Choroid plexus epithelial cell (primary cell): ENCODE measurements around the gene GTSE1.
A peak's percentile ranks its signal among the peaks of the same experiment; 100 is the strongest.

ENCODE experiments used
- DNase-seq: peaks from one replicate; pipeline ENCODE4 v3.0.0-alpha.2; 2010; ENCODE audit warnings: low read depth
- H3K4me3 ChIP-seq: 2 replicates; pipeline ENCODE4 v1.5.1; 2011; ENCODE audit warnings: low read depth, mild to moderate bottlenecking, control low read depth, low read length, moderate library complexity
- CTCF ChIP-seq: conservative IDR thresholded peaks from 2 replicates; pipeline ENCODE4 v1.5.1; 2011; ENCODE audit warnings: low read depth, mild to moderate bottlenecking, control low read depth, inconsistent platforms, low read length, moderate library complexity

GTSE1 gene

GRCh38 chr22:46286006-46286405 lies 10.7 kb upstream of the GTSE1 start:
- no peak for TF ChIP-seq CTCF
- no peak overlapping the region for H3K4me3 ChIP-seq
- peak; percentile 16 for DNase-seq

GRCh38 chr22:46286941-46287872 lies 9.5 kb upstream of the GTSE1 start:
- TF ChIP-seq CTCF = no peak

GRCh38 chr22:46287873-46288751 lies 8.6 kb upstream of the GTSE1 start:
- DNase-seq = no peak
- TF ChIP-seq CTCF = no peak
- no peak overlapping the region for H3K4me3 ChIP-seq

More at GRCh38 chr22:46286941-46287872, 9.5 kb upstream of the GTSE1 start:
- no peak for DNase-seq
- H3K4me3 ChIP-seq = no peak overlapping the region

- no peak overlapping the region for H3K4me3 ChIP-seq
- no peak for DNase-seq
- no peak for TF ChIP-seq CTCF
Observed at GRCh38 chr22:46288846-46289243, 7.8 kb upstream of the GTSE1 start.

GRCh38 chr22:46289244-46289891 lies 7.3 kb upstream of the GTSE1 start:
- H3K4me3 ChIP-seq = no peak overlapping the region
- no peak for TF ChIP-seq CTCF
- DNase-seq = no peak

GRCh38 chr22:46290121-46290842 lies 6.4 kb upstream of the GTSE1 start:
- no peak for TF ChIP-seq CTCF
- H3K4me3 ChIP-seq = no peak overlapping the region
- no peak for DNase-seq
